HG03575 (cell line): Measurements from ENCODE around the gene ZNF428.
"Not testable (repeated sequence)": the region's sequence is repeated elsewhere in the genome, so short reads cannot be mapped to it uniquely, and the experiment has no call there.

Experiments used
- ATAC-seq: cut with Tn5 transposase; IDR thresholded peaks from one replicate; pipeline ENCODE4 v1.9.1; 2021; ENCODE audit not compliant: unreplicated experiment, insufficient number of reproducible peaks, low FRiP score; ENCODE audit errors: extremely low read depth

The ZNF428 gene

DNA sequence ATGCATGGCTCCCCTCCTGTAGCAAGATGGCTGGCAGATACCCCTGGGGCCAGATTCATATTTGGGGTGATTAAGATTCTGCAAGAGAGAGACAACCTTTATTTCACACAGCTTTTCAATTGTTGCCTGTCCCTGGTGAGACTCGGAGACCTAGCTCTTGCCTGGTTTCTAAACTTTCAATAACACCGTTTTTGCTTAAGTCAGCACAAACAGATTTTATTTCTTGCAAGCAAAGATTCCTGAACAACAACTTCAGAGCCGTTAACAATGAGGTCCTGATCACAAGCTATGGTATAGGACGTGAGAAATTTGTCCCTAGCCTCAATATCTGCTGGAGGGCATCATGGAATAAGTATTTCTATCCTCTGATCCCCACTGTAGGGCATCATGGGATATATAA lies 23.1 kb upstream of the ZNF428 start:
- no peak for ATAC-seq

DNA sequence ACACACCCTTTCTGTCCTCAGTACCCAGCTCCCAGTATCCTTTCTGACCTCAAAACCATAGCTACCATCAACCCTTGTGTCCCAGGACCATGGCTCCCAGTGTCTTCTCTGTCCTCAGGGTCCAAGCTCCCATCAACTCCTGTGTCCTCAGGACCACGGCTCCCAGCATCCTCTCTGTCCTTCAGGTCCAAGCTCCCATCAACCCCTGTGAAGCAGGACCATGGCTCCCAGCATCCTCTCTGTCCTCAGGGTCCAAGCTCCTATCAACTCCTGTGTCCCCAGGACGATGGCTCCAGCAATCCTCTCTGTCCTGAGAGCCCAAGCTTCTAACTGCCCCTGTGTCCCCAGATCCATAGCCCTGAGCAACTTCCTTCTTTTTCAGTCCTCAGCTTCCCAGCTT lies 21.9 kb upstream of the ZNF428 start:
- ATAC-seq, result no peak

DNA sequence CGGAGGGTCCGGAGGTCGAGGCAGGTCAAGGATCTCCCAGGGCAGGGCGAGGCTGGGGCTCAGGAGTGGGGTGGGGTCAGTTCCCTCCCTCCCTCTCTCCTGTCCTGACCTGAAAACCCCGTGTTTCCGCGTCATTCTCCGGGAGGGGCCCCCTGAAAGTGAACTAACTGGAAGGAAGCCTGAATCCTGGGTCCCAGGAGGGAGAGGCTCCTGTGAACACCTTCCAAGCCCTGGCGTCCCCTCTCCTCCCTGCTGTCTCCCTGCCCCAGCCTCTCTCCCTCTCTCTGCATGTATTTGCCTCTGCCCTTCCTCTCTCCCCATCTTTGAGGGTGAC lies 21.0 kb upstream of the ZNF428 start:
- no peak for ATAC-seq

DNA sequence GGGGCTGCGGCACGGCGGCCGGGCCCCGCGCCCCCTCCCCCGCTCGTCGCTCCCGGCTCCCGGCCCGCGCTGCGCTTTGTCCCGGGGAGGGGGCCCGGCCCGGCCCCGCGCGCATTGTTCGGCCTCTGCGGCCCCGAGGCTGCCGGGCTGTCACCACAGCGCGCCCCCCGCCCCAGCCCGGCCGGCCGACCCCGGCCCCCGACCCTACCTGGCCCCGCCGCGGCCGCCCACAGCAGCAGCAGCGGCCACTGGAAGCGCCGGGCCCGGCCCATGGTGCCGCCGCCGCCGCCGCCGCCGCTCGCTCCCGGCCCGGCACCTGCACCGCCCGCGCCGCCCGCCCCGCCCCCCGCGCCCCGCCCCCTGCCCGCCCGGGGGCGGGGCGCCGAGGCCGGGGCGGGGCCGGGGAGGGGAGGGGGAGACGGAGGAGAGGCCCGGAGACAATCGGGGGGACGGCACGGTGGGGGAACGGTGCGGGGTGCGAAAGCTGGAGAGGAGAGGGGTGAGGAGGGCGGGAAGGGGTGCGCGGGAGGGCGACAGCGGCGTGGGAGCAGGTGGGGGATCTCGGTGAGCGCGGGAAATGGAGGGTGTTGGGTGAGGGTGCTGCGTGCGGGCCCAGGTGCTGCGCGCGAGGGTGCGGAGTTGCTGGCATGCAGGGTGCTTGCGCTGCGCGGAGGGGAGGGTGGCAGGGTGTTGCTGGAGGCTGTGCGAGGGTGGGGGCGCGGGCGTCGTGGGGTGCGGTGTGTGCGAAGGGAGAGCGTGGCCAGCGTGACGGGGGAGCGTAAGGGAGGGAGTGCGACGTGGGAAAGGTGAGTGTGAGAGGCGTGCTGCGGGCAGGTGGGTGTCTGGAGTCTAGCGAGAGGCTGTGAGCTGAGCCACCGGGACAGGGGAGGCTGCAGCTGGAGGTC lies 20.3 kb upstream of the ZNF428 start, which contains the start of gene CADM4:
Gene CADM4, minus strand, starts transcription at position 332 of the 905 bp plus-strand sequence. Its CDS starts 60 bp downstream, at position 272.
- ATAC-seq, result no peak

DNA sequence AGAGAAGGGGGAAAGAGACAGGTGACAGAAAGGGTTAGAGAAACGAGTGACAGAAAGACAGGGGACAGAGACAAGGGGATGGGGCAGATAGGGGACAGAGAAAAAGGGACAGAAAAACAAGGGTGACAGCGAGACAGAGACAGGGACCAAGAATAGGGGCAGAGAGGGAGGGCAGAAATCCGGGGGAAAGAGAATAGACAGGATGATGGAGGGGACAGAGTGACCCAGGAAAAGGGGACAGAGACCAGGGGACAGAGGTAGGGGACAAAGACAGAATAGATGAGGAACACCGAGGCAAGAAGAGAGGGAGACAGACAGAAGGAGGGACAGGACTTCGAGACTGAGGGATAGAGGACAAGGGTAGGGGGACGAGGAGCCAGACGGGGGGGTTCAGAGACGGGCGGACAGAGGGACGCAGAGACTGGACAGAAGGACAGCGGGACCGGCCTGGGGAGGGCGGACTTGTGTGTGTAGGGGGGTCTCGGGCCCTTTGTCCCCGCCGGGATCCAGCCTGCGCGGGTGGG lies 19.6 kb upstream of the ZNF428 start:
- ATAC-seq, result no peak

DNA sequence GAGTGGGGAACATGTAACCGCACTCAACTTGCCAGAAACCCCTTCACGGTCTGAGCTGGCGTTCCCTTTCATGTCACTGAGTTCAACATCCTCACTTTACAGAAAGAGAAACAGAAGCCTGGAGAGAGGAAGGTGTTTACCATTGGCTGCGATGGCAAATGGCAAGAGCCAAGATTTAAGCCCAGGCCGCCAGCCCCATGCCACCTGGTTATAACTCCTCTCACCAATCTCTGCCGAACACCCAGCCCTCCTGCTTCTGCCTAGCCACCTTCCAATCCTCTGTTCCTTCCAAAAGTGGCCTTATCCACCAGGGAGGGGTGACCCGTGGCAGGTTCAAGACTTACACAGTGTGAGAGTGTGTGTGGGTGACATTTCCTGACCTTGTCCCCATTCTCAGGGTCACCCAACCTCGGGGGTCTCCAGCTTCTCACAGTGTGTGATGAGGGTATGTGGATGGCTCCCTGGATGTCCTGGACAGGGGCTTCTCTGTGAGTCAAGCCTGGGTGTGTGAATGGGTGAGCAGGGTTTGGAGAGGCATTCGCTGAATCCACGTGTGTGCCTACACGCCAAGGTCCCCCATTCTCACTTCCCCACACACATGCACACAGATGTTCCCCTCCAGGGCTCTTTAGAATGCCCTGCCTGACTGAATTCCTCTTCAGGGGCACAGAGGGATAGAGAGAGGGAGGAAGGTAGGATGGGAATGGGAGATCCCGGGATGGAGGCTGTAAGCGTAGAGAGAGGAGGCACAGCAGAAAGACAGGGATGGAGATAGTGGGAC lies 19.0 kb upstream of the ZNF428 start:
- ATAC-seq, result no peak

DNA sequence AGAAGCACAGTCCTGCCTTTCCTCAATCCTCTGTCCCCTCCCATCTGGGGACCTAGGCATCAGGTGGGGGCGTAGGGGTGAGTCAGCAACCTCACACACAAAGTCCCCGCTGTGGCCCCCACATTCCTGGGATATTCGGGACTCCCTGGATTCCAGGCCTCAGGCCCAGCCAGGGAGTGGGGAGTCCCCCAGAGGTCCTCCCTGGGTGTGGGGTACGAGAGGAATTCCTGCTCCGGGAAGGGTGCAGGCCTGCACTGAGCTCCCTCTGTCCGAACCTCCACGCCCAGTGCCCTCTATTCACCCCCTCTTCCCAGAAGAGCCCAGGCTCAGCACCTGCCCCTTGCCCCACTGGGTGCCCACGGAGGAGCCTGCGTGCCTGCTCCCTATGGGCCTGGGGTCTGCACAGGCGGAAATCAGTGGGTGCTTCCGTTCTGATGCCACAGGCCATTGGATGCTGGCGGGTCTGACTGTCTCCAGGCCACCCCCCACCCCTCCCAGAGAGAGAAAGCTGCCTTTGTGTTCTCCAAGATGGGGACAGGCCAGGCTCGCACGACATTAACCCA lies 16.8 kb upstream of the ZNF428 start:
- no peak for ATAC-seq

DNA sequence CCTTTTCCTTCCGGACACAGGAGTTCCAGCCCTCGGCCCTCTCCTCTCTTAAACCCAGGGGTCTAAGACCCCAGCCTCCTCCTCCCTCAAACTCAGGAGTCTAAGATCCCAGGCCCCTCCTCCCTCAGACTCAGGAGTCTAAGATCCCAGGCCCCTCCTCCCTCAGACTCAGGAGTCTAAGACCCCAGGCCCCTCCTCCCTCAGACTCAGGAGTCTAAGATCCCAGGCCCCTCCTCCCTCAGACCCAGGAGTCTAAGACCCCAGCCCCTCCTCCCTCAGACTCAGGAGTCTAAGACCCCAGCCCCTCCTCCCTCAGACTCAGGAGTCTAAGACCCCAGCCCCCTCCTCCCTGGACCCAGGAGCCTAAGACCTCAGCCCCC lies 16.1 kb upstream of the ZNF428 start:
- ATAC-seq, result not testable (repeated sequence)

DNA sequence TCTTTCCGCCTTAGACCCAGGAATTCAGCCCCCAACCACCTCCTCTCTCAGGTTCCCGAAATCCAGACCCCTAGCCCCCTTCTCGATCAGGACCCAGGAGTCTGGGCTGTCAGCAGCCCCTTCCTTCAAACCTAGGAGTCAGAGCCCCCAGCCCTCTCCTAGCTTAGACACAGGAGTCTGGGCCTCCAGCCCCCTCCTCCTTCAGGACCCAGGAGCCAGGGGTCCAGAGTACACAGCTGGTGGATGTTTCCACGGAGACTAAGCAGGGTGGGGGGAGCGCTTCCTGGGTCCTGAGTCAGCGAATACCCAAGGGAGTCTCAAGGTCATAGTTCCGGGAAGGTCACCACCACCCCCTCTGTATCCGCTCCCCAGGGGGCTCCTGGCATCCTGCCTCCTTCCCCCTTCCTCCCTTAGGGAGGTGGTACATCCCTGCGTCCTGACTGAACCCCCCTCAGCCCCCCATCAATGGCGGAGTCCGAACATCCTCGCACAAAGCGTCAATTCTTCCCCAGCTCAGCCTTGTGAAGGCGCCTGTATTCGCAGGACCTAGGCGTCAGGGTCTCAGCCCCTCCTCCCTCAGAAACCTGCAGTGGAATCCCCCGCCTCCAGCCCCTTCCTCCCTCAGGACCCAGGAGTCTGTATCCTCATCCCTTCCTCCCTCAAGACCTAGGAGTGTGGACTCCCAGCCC lies 15.6 kb upstream of the ZNF428 start:
- ATAC-seq, result no peak

DNA sequence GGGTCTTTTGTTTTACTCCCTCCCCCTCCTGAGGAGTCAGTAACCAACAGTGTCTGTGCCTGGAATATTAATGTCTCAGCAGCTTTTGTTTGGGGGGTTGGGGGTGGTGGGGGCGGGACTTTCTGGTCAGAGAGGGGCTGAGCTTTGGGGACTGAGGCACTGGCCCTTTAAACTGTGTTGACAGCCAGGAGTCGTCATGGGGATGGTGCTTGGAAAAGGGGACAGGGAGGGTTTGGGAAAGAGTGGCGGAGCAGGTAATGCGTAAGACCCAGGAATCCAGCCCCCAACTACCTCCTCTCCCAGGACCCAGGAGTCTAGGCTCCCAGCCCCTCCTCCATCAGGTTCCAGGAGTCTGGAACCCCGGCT lies 15.1 kb upstream of the ZNF428 start:
- no peak for ATAC-seq

DNA sequence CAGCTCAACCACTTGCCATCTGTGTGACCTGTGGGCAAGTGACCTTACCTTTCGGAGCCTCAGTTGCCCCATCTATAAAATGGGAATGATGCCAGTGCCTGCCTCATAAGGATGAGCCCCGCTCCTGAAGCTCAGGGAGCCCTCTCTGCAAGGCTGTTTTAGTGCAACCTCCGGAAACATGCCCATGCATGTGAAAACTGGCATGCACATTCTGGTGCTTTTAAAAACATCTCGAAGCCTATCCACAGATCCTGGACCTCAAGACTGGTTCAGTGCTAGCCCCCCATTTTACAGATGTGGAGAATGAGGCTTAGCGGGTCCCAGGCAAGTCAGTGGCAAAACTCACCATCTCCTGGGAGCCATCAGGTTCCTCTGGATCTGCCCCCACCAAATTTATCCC lies 14.6 kb upstream of the ZNF428 start:
- no peak for ATAC-seq

DNA sequence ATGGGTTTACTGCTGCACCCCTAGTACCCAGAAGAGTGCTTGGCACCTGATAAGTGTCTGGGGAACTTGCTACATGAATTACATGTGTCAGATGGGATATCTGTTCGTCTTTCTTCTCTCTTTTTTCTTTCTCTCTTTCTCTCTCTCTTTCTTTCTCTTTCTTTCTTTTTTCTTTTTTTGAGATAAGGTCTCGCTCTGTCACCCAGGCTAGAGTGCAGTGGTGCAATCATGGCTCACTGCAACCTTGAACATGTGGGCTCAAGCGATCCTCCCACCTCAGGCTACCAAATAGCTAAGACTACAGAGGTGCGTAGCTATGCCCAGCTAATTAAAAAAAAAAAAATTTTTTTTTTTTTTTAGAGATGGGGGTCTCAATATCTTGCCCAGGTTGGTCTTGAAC lies 14.1 kb upstream of the ZNF428 start:
- ATAC-seq, result no peak

DNA sequence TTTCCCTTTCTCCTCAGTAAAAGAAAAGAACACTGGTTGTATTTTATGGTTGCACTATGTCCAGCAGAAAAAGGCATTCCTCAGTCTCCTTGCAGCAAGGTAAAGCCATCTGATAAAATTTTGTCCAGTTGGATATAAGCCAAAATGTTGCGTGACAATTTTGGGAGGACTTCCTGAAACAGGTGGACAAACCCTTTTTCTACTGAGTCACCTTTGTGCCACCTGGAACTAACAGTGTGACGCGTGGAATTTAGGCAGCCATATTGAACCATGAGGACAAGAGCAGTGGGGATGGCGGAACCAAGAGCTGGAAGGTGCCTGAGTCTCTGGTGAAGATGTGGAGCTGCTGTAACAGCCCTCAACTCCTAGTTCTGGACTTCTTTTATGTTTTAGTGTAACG lies 12.1 kb upstream of the ZNF428 start:
- no peak for ATAC-seq

DNA sequence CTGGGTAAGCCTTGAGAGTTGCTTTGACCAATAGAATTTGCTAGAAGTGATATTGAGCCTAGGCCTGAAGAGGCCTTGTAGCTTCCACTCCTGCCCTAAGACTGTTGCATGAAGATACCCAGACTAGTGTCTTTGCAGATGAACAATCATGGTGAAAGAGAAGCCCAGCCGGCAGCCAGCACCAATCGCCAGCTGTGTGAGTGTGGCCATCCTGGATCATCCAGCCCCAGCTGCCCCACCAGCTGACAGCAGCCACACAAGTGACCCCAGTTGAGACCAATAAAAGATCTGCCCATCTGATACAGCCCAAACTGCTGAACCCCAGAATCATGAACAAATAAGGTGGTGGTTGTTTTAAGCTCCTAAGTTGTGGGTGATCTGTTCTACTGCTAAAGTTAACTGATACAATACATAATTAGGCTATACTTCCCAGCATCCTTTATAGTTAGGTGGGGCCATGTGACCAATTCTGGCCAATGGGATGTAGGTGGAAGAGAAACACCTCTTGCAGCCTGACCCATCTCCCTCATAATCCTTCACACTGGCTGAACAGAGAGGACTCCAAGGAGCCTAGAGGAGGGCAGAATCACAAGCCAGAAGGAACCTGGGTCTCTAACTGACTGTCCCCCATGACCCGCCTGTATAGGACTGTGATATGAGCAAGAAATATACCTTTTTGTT lies 9.4 kb upstream of the ZNF428 start:
- ATAC-seq, result no peak

DNA sequence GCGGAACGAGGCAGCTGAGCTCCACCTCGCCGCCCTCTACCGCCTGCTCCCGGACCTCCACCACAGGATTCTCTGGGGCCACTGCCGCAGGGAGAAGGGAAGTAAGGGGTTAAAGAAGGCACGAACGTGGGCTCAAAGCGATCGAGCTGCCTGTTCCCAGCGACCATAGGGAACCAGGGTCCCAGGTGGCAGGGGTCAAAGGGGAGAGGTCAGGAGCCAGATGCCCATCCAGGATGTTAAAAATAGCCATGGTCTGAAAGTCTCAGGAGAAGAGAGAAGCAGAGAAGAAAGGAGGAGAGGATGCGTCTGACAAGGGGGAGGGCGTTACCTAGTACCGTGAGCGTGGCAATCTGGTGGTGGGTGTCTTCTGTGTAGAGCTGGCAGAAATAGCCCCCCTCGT lies 7.4 kb upstream of the ZNF428 start:
- ATAC-seq, result no peak

DNA sequence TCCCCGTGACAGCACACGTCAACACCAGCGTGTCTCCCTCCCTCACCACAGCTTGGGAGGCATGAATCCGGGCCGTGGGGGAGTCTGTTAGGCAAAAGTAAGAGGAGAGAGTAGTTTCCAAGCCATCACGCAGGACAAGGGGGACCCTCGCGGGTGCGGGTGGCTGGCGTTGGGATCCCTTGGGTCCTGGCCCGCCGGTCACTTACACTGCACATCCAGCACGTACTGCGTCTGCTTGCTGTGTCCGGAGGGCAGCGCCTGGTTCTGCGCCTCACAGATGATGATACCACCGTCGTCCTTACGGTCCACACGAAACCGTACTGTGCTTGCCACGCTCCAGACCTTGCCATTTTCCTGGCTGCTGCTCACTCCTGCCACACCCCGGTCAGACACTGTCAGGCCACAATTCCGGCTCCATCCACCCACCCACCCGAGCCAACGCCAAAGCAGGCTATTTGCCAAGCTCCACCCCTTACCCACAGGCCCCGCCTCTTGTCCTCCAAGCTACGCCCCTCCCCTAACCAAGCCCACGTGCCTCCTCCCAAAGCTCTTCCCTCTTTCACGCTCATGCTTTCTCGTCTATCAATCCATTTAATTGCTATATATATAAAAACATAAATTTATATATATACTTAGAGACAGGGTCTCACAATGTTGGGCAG lies 6.6 kb upstream of the ZNF428 start:
- no peak for ATAC-seq

DNA sequence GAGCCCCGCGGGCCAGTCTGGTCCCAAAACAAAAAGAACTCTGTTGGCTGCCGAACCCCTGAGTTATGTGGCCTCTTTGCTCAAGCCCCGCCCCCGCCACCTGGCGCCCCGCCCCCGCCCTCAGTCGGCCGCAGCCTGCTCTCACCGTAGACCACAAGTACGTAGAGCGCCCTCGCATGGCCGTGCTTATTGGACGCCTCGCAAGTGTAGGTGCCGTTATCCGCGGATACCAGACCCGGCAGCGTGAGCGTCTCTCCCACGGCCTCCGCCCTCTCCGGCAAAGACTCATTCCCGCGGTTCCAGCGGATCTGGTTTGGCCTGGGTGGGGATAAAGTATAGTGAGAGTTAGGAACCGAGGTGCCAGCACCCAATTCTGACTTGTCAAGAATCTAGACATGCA lies 5.5 kb upstream of the ZNF428 start:
- ATAC-seq, result no peak

DNA sequence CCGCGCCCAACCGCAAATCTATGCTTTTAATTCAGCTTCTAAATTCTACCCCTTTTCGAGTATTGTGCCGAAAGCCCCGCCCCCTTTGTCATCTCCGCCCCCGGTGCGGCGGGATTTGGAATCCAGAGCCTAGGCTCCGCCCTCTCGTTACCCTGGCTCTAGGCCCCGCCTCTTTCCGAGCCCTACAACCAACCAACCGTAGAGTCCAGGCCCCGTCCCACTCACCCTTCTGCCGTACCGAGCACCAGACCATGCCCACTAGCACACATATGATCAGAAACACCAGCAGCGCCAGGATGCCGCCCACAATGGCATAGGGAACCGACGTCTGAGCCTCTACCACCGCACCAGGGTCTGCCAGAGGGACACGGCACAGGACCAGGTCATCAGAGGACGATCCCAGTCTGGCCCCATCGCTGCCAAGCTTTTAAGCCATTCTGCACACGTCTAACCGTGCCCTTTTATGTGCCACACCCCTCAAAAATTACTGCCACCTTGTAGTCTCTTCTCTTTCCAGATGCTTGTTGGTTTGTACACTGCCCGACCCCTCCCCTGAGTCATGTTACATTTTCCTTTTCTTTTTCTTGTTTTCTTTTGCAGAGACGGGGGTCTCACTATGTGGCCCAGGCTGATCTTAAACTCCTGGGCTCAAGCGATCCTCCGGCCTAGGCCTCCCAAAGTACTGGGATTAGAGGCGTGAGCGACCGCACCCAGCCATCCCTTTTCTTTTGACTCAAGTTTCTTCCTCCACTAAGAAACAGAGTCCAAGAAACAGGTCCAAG lies 4.7 kb upstream of the ZNF428 start:
- no peak for ATAC-seq
